ENCODE data around the gene MYCL. TPM values are rescaled to one million over a fixed set of nuclear protein-coding genes. Genes with fewer than 3 reads are reported as not detected.

Gene MYCL
- total and polyA plus RNA-seq, 2 of the 13 experiments (the other 11 are each of a cell fraction or from before 2014, with no cell fraction given) = 0.31 to 1.7 TPM

DNA sequence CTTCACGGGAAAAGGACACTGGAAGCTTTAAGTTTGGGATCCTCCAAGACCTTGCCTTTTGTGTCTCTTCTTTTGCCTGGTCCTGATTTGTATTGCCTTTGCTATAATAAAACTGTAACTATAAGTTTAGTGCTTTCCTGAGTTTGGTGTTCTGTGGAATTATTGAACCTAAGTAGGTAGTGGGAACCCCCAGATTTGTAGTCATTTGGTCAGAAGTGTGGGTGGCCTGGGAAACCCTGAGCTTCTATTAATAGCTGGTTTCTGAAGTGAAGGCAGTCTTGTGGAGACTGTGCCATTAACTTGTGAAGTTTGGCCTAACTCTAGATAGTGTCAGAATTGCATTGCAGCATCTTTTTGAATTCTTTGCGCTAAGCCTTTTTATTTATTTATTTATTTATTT lies 6.8 kb upstream of the MYCL start:
- no peak overlapping the region for H2AFZ ChIP-seq (ENCODE audit: low read length)
- H3K36me3 ChIP-seq (replicated peaks in 1 of 2; ENCODE audit: control insufficient read depth in 1 of 2, insufficient read depth in 2 of 2, low read length in 2 of 2) = no peaks in the 10 kb centered on the region
- CTCF ChIA-PET (ENCODE audit: low intra/inter-chr PET ratio, low total read pairs) = no interaction called here
- no peak for DNase-seq (ENCODE audit: low spot score)
- 31% methylated on average over 2 of the region's 2 CpGs for WGBS (ENCODE audit: low lambda C conversion rate)
- no peak overlapping the region for H3K4me2 ChIP-seq (ENCODE audit: low read depth, low read length)
- POLR2A ChIA-PET = no interaction called here
- H3K4me3 ChIP-seq (replicated peaks in 1 of 3; ENCODE audit: insufficient read depth in 1 of 3, low read depth in 2 of 3, low read length in 3 of 3) = no peak overlapping the region
- no peak for ATAC-seq
- H4K20me1 ChIP-seq (ENCODE audit: insufficient read depth, low read length) = no peaks in the 10 kb centered on the region
- in situ Hi-C loops (cut with HindIII; ENCODE audit: extremely low pct_ligation_motif_present, low pct_unique_long_range_greater_than_20kb) (no loop called here), intact Hi-C loops (cut with micrococcal nuclease; ENCODE audit: unreplicated experiment) (no loop called here)
- H3K27me3 ChIP-seq (ENCODE audit: control insufficient read depth in 1 of 2, insufficient read depth in 2 of 2, low read length in 2 of 2) = peaks cover 0 to 5% of the 10 kb centered on the region in 2 experiments; a peak in 3 of 5 replicates
- TF ChIP-seq ZNF263 (CRISPR knock-in tag; IDR thresholded peaks at IDR 0.05) = no peak
- TF ChIP-seq ZNF766 (CRISPR knock-in tag; IDR thresholded peaks at IDR 0.05; ENCODE audit: borderline replicate concordance) = no peak
- no peak overlapping the region for H3K27ac ChIP-seq (ENCODE audit: extremely low read length, insufficient read depth, low read length)
- H3K79me2 ChIP-seq (ENCODE audit: insufficient read depth, low read length) = no peaks in the 10 kb centered on the region
- peaks cover 6% of the 10 kb centered on the region for H3K9me3 ChIP-seq (ENCODE audit: low read length)
- no peaks in the 10 kb centered on the region for H3K4me1 ChIP-seq (ENCODE audit: insufficient read depth, low read length)
- no peak overlapping the region for H3K9ac ChIP-seq (ENCODE audit: insufficient read depth, low read depth, low read length)
- no peak for FAIRE-seq
- no TSS peak for BruUV-seq (replicated peaks)

DNA sequence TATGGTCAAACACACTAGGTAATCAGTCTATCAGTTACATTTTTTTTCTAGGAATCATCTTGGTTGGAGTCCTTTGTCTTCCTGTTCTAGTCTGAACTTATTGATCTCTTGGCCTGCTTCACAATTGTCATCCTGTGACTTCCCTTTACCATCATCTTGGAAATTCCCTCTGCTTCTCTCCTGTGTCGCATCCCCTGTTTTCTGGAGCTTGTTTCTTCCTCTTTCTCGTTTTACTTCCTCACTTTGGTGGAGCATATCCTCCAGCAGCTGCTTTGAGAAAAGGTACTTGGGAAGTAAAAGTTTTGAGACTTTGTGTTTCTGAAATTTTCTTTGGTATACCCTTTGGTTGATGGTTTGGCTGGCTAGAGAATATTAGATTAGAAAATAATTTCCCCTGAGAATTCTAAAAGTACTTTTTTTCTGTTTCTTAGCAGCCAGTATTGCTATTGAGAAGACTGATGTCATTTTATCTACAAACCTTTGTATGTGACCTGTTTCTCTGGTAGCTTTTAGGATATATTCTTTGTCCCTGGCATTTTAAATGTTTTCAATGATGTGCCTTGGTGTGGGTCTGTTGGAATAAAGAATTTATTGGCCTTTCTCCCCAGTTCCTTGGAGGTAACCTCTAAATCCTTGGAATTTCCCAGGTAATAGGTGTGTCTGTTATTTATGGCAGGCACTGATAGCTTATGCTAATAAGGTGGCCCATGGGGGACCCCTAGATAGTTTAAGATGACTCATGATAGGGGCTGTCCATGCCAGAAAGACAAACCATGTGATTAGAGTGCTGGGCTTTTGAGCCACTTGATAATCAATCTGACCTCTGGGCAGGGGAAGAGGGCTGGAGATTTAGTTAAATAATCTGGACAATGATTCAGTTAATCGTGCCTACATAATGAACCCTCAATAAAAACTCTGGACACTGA lies 6.1 kb upstream of the MYCL start:
- Histone ChIP-seq H3K9me3 (ENCODE audit: low read length) (peaks cover 6% of the 10 kb centered on the region), H4K20me1 (ENCODE audit: insufficient read depth, low read length) (no peaks in the 10 kb centered on the region), H3K4me1 (ENCODE audit: insufficient read depth, low read length) (peaks cover 5% of the 10 kb centered on the region; the same call in 1 of the 2 replicates), H3K4me3 (replicated peaks in 1 of 3; ENCODE audit: insufficient read depth in 1 of 3, low read depth in 2 of 3, low read length in 3 of 3) (no peak overlapping the region), H3K27me3 (ENCODE audit: control insufficient read depth in 1 of 2, insufficient read depth in 2 of 2, low read length in 2 of 2) (peaks cover 0 to 12% of the 10 kb centered on the region in 2 experiments; a peak in 3 of 5 replicates), H3K27ac (ENCODE audit: extremely low read length, insufficient read depth, low read length) (no peak overlapping the region), H3K36me3 (replicated peaks in 1 of 2; ENCODE audit: control insufficient read depth in 1 of 2, insufficient read depth in 2 of 2, low read length in 2 of 2) (no peaks in the 10 kb centered on the region), H3K9ac (ENCODE audit: insufficient read depth, low read depth, low read length) (no peak overlapping the region), H3K4me2 (ENCODE audit: low read depth, low read length) (no peak overlapping the region), H2AFZ (ENCODE audit: low read length) (no peak overlapping the region), H3K79me2 (ENCODE audit: insufficient read depth, low read length) (no peaks in the 10 kb centered on the region)
- POLR2A ChIA-PET = no interaction called here
- ATAC-seq (no peak), FAIRE-seq (no peak), DNase-seq (ENCODE audit: low spot score) (no peak)
- CTCF ChIA-PET (ENCODE audit: low intra/inter-chr PET ratio, low total read pairs) = no interaction called here
- in situ Hi-C loops (cut with HindIII; ENCODE audit: extremely low pct_ligation_motif_present, low pct_unique_long_range_greater_than_20kb) (no loop called here), intact Hi-C loops (cut with micrococcal nuclease; ENCODE audit: unreplicated experiment) (no loop called here)
- no TSS peak for BruUV-seq (replicated peaks)
- WGBS (ENCODE audit: low lambda C conversion rate) = 9% methylated on average over 3 of the region's 3 CpGs
- no peak for TF ChIP-seq FOXK2 (IDR thresholded peaks at IDR 0.05)
- TF ChIP-seq ZNF354B (CRISPR knock-in tag; IDR thresholded peaks at IDR 0.05) = no peak
- TF ChIP-seq HDAC2 (CRISPR knock-in tag; IDR thresholded peaks at IDR 0.05) = no peak
- TF ChIP-seq ZNF629 (CRISPR knock-in tag; conservative IDR thresholded peaks at IDR 0.05) = no peak
- TF ChIP-seq, protein P1, sequence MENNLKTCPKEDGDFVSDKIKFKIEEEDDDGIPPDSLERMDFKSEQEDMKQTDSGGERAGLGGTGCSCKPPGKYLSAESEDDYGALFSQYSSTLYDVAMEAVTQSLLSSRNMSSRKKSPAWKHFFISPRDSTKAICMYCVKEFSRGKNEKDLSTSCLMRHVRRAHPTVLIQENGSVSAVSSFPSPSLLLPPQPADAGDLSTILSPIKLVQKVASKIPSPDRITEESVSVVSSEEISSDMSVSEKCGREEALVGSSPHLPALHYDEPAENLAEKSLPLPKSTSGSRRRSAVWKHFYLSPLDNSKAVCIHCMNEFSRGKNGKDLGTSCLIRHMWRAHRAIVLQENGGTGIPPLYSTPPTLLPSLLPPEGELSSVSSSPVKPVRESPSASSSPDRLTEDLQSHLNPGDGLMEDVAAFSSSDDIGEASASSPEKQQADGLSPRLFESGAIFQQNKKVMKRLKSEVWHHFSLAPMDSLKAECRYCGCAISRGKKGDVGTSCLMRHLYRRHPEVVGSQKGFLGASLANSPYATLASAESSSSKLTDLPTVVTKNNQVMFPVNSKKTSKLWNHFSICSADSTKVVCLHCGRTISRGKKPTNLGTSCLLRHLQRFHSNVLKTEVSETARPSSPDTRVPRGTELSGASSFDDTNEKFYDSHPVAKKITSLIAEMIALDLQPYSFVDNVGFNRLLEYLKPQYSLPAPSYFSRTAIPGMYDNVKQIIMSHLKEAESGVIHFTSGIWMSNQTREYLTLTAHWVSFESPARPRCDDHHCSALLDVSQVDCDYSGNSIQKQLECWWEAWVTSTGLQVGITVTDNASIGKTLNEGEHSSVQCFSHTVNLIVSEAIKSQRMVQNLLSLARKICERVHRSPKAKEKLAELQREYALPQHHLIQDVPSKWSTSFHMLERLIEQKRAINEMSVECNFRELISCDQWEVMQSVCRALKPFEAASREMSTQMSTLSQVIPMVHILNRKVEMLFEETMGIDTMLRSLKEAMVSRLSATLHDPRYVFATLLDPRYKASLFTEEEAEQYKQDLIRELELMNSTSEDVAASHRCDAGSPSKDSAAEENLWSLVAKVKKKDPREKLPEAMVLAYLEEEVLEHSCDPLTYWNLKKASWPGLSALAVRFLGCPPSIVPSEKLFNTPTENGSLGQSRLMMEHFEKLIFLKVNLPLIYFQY (CRISPR knock-in tag; IDR thresholded peaks at IDR 0.05; ENCODE audit: borderline replicate concordance) = no peak
- TF ChIP-seq, protein P2, sequence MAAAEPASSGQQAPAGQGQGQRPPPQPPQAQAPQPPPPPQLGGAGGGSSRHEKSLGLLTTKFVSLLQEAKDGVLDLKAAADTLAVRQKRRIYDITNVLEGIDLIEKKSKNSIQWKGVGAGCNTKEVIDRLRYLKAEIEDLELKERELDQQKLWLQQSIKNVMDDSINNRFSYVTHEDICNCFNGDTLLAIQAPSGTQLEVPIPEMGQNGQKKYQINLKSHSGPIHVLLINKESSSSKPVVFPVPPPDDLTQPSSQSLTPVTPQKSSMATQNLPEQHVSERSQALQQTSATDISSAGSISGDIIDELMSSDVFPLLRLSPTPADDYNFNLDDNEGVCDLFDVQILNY (CRISPR knock-in tag; conservative IDR thresholded peaks at IDR 0.05) = no peak
- TF ChIP-seq, protein P3, sequence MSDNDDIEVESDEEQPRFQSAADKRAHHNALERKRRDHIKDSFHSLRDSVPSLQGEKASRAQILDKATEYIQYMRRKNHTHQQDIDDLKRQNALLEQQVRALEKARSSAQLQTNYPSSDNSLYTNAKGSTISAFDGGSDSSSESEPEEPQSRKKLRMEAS (IDR thresholded peaks at IDR 0.05) = no peak
- TF ChIP-seq GATAD1 (CRISPR knock-in tag; IDR thresholded peaks at IDR 0.05) = no peak
- no peak for TF ChIP-seq NFYB (CRISPR knock-in tag; IDR thresholded peaks at IDR 0.05)
- no peak for TF ChIP-seq FOXM1 (CRISPR knock-in tag; IDR thresholded peaks at IDR 0.05)
